ENCODE data around the gene CPAMD8. TPM values are rescaled to one million over a fixed set of nuclear protein-coding genes. Genes with fewer than 3 reads are reported as not detected.

Gene CPAMD8
- total RNA-seq, 1 experiment from 2014 or later: 0.20 TPM

DNA sequence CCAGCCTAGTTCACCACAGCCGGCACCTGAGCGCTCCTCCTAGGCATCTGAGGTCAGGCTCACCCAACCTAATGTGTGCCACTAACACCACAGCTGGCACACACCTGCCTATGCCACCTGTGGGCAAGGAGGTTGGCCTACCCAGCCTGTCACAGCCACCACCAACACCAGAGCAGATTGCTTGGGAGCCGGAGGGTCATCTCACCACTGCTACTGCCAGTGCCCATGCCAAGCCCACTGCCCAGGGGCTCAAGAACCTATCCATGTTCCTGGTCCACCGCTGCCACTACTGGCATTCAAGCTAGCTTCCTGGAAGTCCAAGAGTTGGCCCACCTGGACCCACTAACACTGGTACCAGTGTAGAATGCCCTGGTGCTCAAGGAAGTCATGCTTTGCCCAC, 95.3 kb downstream of the CPAMD8 start:
- Histone ChIP-seq H3K4me1 (ENCODE audit: control insufficient read depth in 1 of 2, insufficient read depth in 2 of 2, low read length in 2 of 2) (no peaks in the 10 kb centered on the region), H3K9me2 (ENCODE audit: insufficient read depth) (no peaks in the 10 kb centered on the region), H3K9ac (ENCODE audit: low read length) (no peak overlapping the region), H4K20me1 (ENCODE audit: insufficient read depth) (no peaks in the 10 kb centered on the region), H3K4me2 (ENCODE audit: low read length) (no peak overlapping the region), H3K9me3 (ENCODE audit: control insufficient read depth in 1 of 2, insufficient read depth in 1 of 2, low read depth in 1 of 2, low read length in 2 of 2) (peaks cover 5 to 11% of the 10 kb centered on the region in 2 experiments; a peak in 2 of 4 replicates), H3K27ac (ENCODE audit: low read depth, low read length) (no peak overlapping the region), H3K4me3 (replicated peaks in 1 of 2; ENCODE audit: low read depth in 1 of 2, low read length in 2 of 2) (no peak overlapping the region), H3K79me2 (ENCODE audit: insufficient read depth, low read length) (no peaks in the 10 kb centered on the region), H3K36me3 (ENCODE audit: control insufficient read depth in 1 of 2, insufficient read depth in 2 of 2, low read length in 2 of 2) (no peaks in the 10 kb centered on the region), H2AFZ (ENCODE audit: low read depth, low read length, poor library complexity, severe bottlenecking) (no peak overlapping the region), H3K27me3 (ENCODE audit: insufficient read depth, low read length) (no peaks in the 10 kb centered on the region)
- no TSS peak for BruUV-seq (replicated peaks)
- intact Hi-C loops (cut with micrococcal nuclease): no loop called here
- POLR2A ChIA-PET: no interaction called here
- ATAC-seq (no peak), DNase-seq (ENCODE audit: low read depth, low spot score) (no peak)
- TF ChIP-seq CEBPB (IDR thresholded peaks at IDR 0.05; ENCODE audit: low read depth) (no peak), CBX3 (IDR thresholded peaks at IDR 0.05; ENCODE audit: low read depth) (no peak), RAD21 (IDR thresholded peaks at IDR 0.05; ENCODE audit: low read depth) (no peak), EZH2phosphoT487 (IDR thresholded peaks at IDR 0.05; ENCODE audit: borderline replicate concordance) (no peak), POLR2AphosphoS5 (IDR thresholded peaks at IDR 0.05; ENCODE audit: low read depth, low read length) (no peak), ZNF274 (IDR thresholded peaks at IDR 0.05; ENCODE audit: low read depth, low read length) (no peak)
- RAD21 ChIA-PET (ENCODE audit: low non-redundant PET in 1 of 2, low total read pairs in 2 of 2, uncharacterized antibody in 2 of 2, unreplicated experiment in 2 of 2): no interaction called here
- CTCF ChIA-PET: no interaction called here

DNA sequence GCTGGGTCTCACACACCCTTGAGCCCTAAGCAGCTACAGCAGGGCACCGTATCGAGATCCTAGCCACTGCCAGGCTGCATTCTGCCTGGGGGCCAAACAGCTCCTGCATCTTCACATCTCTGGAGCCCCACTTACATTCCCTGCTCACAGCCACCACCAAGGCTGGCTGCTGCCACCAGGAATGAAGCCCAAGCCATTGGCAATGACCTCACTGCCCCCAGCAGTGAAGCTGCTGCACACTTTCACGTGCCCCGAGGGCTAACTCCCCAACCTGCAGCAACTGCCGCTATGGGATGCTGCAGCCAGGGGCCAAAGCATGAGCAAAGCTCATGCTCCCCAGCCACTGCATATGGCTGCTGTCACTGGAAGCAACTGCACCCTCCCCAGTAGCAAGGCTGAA, 95.9 kb downstream of the CPAMD8 start:
- no TSS peak for BruUV-seq (replicated peaks)
- Histone ChIP-seq H3K4me1 (ENCODE audit: control insufficient read depth in 1 of 2, insufficient read depth in 2 of 2, low read length in 2 of 2) (no peaks in the 10 kb centered on the region), H3K9ac (ENCODE audit: low read length) (no peak overlapping the region), H4K20me1 (ENCODE audit: insufficient read depth) (no peaks in the 10 kb centered on the region), H3K36me3 (ENCODE audit: control insufficient read depth in 1 of 2, insufficient read depth in 2 of 2, low read length in 2 of 2) (no peaks in the 10 kb centered on the region), H3K9me2 (ENCODE audit: insufficient read depth) (no peaks in the 10 kb centered on the region), H3K79me2 (ENCODE audit: insufficient read depth, low read length) (no peaks in the 10 kb centered on the region), H3K27me3 (ENCODE audit: insufficient read depth, low read length) (no peaks in the 10 kb centered on the region), H3K4me3 (replicated peaks in 1 of 2; ENCODE audit: low read depth in 1 of 2, low read length in 2 of 2) (no peak overlapping the region), H2AFZ (ENCODE audit: low read depth, low read length, poor library complexity, severe bottlenecking) (no peak overlapping the region), H3K27ac (ENCODE audit: low read depth, low read length) (no peak overlapping the region), H3K4me2 (ENCODE audit: low read length) (no peak overlapping the region), H3K9me3 (ENCODE audit: control insufficient read depth in 1 of 2, insufficient read depth in 1 of 2, low read depth in 1 of 2, low read length in 2 of 2) (peaks cover 5 to 11% of the 10 kb centered on the region in 2 experiments; a peak in 3 of 4 replicates)
- DNase-seq (ENCODE audit: low read depth, low spot score): no peak
- intact Hi-C loops (cut with micrococcal nuclease): no loop called here
- no peak for ATAC-seq
- CTCF ChIA-PET: no interaction called here
- RAD21 ChIA-PET (ENCODE audit: low non-redundant PET in 1 of 2, low total read pairs in 2 of 2, uncharacterized antibody in 2 of 2, unreplicated experiment in 2 of 2): no interaction called here
- TF ChIP-seq RAD21 (IDR thresholded peaks at IDR 0.05; ENCODE audit: low read depth): no peak
- TF ChIP-seq YY1 (IDR thresholded peaks at IDR 0.05; ENCODE audit: extremely low read depth, insufficient replicate concordance, low read depth, low read length): no peak
- TF ChIP-seq, protein P1, sequence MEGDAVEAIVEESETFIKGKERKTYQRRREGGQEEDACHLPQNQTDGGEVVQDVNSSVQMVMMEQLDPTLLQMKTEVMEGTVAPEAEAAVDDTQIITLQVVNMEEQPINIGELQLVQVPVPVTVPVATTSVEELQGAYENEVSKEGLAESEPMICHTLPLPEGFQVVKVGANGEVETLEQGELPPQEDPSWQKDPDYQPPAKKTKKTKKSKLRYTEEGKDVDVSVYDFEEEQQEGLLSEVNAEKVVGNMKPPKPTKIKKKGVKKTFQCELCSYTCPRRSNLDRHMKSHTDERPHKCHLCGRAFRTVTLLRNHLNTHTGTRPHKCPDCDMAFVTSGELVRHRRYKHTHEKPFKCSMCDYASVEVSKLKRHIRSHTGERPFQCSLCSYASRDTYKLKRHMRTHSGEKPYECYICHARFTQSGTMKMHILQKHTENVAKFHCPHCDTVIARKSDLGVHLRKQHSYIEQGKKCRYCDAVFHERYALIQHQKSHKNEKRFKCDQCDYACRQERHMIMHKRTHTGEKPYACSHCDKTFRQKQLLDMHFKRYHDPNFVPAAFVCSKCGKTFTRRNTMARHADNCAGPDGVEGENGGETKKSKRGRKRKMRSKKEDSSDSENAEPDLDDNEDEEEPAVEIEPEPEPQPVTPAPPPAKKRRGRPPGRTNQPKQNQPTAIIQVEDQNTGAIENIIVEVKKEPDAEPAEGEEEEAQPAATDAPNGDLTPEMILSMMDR (IDR thresholded peaks at IDR 0.05 in 2 of 3, conservative IDR thresholded peaks at IDR 0.05 in 1 of 3; ENCODE audit: borderline replicate concordance in 1 of 3, insufficient read depth in 1 of 3, low read depth in 2 of 3, low read length in 2 of 3): no peak
- no peak for TF ChIP-seq POLR2AphosphoS5 (IDR thresholded peaks at IDR 0.05; ENCODE audit: low read depth, low read length)
- no peak for TF ChIP-seq TCF7L2 (IDR thresholded peaks at IDR 0.05; ENCODE audit: borderline replicate concordance, extremely low read depth, insufficient read depth, insufficient read length)
- POLR2A ChIA-PET: no interaction called here
